ENCODE data around the gene USP21. TPM values are rescaled to one million over a fixed set of nuclear protein-coding genes. Genes with fewer than 3 reads are reported as not detected.
A peak's percentile ranks its signal among the peaks of the same experiment; 100 is the strongest.

USP21 gene
- total RNA-seq, 1 experiment from 2014 or later: 10.1 TPM

GRCh38 chr1:161137881-161138280 lies 21.4 kb upstream of the USP21 start:
- no peak for DNase-seq (ENCODE audit: low read depth)

DNA sequence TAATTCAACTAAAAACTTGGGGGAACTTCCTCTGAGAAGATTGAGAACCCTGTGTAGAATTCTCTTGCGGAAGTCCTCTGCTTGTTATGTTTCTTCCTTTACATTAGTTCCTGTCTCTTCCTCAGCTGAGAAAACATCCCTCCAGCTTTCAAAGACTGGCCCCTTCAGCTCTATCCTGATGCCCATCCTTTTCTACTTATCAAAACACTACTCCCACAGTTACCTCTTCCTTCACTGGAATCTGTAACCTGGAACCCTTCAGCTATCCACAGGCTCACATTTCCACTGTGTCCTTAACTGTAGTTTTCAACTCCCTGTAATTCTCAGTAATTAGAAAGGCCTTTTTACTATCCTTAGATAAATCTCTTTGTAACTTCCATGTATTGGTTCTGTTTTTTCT lies 20.9 kb upstream of the USP21 start:
- DNase-seq (ENCODE audit: low read depth): no peak

- DNase-seq (ENCODE audit: low read depth): peak; percentile 50
Observed at GRCh38 chr1:161139766-161140165, 19.5 kb upstream of the USP21 start.

- DNase-seq (ENCODE audit: low read depth): no peak
Observed at GRCh38 chr1:161140755-161141400, 18.4 kb upstream of the USP21 start.

GRCh38 chr1:161145832-161146231 lies 13.5 kb upstream of the USP21 start:
- no peak for DNase-seq (ENCODE audit: low read depth)

GRCh38 chr1:161153176-161153575 lies 6.1 kb upstream of the USP21 start:
- no peak for DNase-seq (ENCODE audit: low read depth)

DNA sequence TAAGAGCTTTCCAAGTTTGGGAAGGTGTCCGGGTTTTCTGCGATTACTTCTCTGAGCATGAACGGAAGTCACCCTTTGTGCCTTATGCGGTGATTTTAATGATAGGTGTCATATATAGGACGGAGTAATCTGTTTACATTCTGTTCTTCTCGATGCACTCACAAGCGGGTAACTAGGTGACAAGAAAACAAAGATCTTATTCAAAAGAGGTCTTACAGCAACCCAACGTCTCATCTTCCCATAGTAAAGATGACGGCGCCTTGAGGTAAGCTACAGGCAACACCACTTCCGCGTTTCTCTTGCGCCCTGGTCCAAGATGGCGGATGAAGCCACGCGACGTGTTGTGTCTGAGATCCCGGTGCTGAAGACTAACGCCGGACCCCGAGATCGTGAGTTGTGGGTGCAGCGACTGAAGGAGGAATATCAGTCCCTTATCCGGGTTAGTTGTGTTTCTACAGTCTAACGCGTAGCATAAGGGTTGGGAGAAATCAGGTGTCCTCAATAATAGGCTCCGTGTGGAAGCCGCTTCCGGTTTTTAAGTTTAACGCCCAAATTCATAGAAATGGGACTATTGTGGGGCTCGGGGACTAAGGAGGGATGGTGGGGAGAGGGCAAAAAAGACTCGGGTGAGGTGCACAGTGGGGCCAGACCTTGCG lies 5.5 kb upstream of the USP21 start, which contains the start of gene UFC1:
Gene UFC1 (plus strand): TSS at position 297 of the 656 bp plus-strand sequence. CDS start 20 bp downstream, at position 317.
- DNase-seq (ENCODE audit: low read depth): peak; percentile 92

DNA sequence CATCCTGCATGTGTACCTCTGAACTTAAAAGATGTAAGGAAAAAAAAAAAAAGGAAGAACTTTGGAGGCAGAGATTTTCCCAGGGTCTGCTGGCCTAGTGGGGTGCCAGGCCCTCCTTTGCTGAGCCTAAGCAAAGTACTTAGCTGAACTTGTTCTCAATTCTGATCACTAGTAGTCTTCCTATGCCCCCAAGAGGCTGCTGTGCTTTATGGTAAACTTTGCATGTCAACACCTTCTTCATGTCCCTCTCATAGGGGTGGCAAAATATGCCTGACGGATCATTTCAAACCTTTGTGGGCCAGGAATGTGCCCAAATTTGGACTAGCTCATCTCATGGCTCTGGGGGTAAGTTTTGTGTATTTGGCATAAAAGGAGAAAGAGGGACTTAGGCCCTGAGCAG lies 1.4 kb upstream of the USP21 start:
- DNase-seq (ENCODE audit: low read depth): no peak

DNA sequence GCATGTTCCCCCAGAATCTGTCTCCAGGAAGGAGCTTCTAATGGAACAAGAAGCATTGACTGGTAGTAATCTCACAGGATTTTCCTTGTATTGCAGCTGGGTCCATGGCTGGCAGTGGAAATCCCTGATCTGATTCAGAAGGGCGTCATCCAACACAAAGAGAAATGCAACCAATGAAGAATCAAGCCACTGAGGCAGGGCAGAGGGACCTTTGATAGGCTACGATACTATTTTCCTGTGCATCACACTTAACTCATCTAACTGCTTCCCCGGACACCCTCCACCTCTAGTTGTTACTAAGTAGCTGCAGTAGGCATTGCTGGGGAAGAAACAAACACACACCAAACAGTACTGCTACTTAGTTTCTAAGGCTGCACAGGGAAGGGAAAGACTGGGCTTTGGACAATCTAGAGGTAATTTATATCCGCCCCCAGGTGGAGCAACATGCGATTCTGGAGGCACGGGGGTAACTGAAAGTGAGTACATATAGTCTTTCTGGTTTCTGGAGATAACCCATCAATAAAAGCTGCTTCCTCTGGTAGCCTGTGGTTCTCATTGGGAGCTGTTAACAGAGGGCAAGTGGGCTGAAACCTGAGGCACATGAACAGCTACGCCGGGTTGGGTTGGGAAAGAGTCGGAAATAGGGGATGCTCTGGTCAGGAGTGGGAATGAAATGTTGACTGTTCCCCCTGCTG lies 837 bp upstream of the USP21 start:
- DNase-seq (ENCODE audit: low read depth): no peak

DNA sequence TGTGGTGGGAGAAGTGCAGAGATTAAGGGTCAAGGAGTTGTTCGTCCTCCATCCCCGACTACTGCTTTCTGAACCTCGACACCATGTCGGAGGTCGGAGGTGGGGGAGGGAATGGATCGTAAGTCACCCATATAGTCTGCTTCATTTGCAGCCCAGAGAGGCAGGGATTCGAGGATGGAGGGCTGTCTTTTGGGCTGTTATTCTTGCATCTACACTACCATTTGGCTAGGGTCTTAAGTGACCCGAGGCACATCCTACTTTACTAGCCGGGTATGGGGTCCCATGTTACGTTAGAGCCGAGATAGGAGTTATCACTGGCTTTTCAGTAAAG lies 578 bp downstream of the USP21 start:
- DNase-seq (ENCODE audit: low read depth): no peak

- DNase-seq (ENCODE audit: low read depth): no peak
Observed at GRCh38 chr1:161160671-161161145, 1.4 kb downstream of the USP21 start.

- no peak for DNase-seq (ENCODE audit: low read depth)
Observed at GRCh38 chr1:161161652-161162051, 2.4 kb downstream of the USP21 start.

GRCh38 chr1:161162052-161162451 lies 2.8 kb downstream of the USP21 start:
- DNase-seq (ENCODE audit: low read depth): no peak

DNA sequence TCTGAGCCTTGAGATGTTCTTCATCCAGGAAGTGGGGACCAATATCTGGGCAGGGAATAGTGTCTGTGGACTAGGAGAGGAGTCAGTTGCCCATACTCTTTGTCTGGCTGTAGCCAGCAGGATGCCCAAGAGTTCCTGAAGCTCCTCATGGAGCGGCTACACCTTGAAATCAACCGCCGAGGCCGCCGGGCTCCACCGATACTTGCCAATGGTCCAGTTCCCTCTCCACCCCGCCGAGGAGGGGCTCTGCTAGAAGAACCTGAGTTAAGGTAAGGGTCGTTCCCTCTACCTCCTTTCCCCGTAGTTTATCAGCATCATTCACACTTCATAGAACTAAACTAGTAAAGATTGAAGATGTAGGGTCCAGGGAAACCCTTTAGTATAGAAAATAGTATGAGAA lies 3.5 kb downstream of the USP21 start:
- no peak for DNase-seq (ENCODE audit: low read depth)

GRCh38 chr1:161163793-161164192 lies 4.5 kb downstream of the USP21 start:
- no peak for DNase-seq (ENCODE audit: low read depth)

DNA sequence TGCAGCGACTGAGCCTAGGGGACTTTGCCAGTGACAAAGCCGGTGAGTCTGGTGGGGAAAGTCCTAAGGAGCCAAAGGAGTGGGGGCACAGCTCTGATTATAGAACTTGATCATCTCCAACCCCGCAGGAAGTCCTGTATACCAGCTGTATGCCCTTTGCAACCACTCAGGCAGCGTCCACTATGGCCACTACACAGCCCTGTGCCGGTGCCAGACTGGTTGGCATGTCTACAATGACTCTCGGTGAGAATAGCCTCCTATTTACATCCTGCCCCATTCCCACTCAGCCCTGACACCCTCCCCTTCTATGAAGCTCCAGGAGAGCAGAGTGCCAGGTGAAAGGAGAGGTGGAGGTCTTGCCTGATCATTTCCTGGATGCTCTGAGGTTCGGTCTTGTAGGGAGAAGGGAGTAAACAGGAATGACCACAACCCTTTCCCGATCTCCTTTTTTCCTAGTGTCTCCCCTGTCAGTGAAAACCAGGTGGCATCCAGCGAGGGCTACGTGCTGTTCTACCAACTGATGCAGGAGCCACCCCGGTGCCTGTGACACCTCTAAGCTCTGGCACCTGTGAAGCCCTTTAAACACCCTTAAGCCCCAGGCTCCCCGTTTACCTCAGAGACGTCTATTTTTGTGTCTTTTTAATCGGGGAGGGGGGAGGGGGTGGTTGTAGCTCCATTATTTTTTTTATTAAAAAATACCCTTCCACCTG lies 5.8 kb downstream of the USP21 start:
- DNase-seq (ENCODE audit: low read depth): no peak

GRCh38 chr1:161165742-161166668 lies 6.7 kb downstream of the USP21 start, which contains the start of gene PPOX:
PPOX (plus strand) TSS chr1:161166426; CDS start chr1:161166848, 422 bp downstream.
- peak; percentile 99 for DNase-seq (ENCODE audit: low read depth)

DNA sequence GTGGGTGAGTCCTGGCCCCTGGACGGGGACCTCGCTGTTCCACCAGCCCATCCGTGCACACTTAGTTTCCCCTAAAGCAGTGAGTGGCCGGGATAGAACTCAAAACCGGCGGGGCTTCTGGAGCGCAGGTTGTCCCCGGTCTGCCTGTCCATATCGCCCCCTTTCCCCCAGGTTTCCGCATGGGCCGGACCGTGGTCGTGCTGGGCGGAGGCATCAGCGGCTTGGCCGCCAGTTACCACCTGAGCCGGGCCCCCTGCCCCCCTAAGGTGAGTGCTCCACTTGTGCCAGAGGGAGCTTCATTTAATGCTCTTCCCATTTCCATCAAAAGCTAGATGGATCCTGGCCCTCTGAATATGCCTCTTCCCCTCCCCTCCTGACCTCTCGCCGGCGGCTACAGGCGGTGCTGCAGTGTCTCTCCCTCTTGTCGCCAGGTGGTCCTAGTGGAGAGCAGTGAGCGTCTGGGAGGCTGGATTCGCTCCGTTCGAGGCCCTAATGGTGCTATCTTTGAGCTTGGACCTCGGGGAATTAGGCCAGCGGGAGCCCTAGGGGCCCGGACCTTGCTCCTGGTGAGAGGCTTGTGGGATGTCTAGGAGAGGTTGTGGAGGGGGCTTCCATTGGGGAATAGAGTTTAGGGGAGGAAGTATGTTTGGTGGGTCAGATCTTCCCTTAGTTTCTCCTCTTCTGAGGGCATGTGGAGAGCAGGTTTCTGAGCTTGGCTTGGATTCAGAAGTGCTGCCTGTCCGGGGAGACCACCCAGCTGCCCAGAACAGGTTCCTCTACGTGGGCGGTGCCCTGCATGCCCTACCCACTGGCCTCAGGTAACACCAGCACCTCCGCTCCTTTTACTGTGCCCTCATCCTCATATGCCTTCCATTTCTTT lies 7.6 kb downstream of the USP21 start:
- no peak for DNase-seq (ENCODE audit: low read depth)

GRCh38 chr1:161168906-161169305 lies 9.6 kb downstream of the USP21 start:
- no peak for DNase-seq (ENCODE audit: low read depth)

DNA sequence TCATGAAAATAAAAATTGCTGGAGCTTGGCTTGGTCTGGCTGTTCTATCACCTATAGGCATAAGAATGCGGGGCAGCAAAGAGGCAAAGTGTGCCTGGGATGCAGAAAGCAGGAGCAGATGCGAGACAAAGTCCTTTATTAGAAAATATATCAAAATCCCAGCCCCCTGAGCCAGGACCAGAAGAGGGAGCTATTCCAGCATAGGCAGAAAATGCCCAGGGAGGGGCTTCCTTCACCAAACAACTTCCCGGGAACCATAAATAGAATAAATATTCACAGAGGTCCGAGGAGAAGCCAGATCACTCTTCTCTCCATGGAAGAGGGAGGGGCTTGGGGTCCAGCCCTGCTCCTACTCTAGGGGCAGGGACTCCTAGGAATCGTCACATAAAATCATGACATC lies 11.9 kb downstream of the USP21 start:
- no peak for DNase-seq (ENCODE audit: low read depth)

Data from M059J (cell line).